Neural cell (in vitro differentiated cells): ENCODE results near the gene IFNA21. TPM values are rescaled to one million over a fixed set of nuclear protein-coding genes. Genes with fewer than 3 reads are reported as not detected.
"Not testable (repeated sequence)": the region's sequence is repeated elsewhere in the genome, so short reads cannot be mapped to it uniquely, and the experiment has no call there.

Source experiments
- H2AFZ ChIP-seq: fragments of 200-600, 300-800 bp; sonication (generic), shearing (Covaris generic); 2 replicates; pipeline ENCODE4 v1.6.0; 2014; ENCODE audit warnings: low read depth, mild to moderate bottlenecking, antibody characterized with exemption, low read length, moderate library complexity
- H3F3A ChIP-seq: fragments of 200-600 bp; shearing (Covaris generic); 2 replicates; pipeline ENCODE4 v1.6.1; 2016; ENCODE audit warnings: mild to moderate bottlenecking, moderate library complexity, mixed read lengths, antibody characterized with exemption, low read length; ENCODE audit not compliant: insufficient read depth, poor library complexity, severe bottlenecking
- H3K27ac ChIP-seq: fragments of 200-600, 300-800 bp; sonication (generic), shearing (Covaris generic); 2 replicates; pipeline ENCODE4 v1.5.1; 2014; ENCODE audit warnings: mild to moderate bottlenecking, low read length, moderate library complexity
- H3K27me3 ChIP-seq: fragments of 300-800, 200-600 bp; sonication (generic), shearing (Covaris generic); 2 replicates; pipeline ENCODE4 v1.6.0; 2014; ENCODE audit warnings: mild to moderate bottlenecking, low read depth, low read length, moderate library complexity; ENCODE audit not compliant: insufficient read depth
- H3K36me3 ChIP-seq: fragments of 300-800, 200-600 bp; sonication (generic), shearing (Covaris generic); 2 replicates; pipeline ENCODE4 v1.5.1; 2014; ENCODE audit warnings: mild to moderate bottlenecking, antibody characterized with exemption, low read length, moderate library complexity; ENCODE audit not compliant: insufficient read depth
- H3K4me2 ChIP-seq: fragments of 300-800, 200-600 bp; sonication (generic), shearing (Covaris generic); 2 replicates; pipeline ENCODE4 v1.6.0; 2014; ENCODE audit warnings: mild to moderate bottlenecking, low read length
- H3K4me3 ChIP-seq: fragments of 300-800, 200-600 bp; sonication (generic), shearing (Covaris generic); 2 replicates; pipeline ENCODE4 v1.5.1; 2014; ENCODE audit warnings: mild to moderate bottlenecking, low read length, moderate library complexity
- H3K79me2 ChIP-seq: fragments of 200-600 bp; shearing (Covaris generic); replicated peaks from 2 replicates; pipeline ENCODE4 v1.6.0; 2014; ENCODE audit warnings: mild to moderate bottlenecking, low read length, moderate library complexity; ENCODE audit not compliant: insufficient read depth
- H3K9ac ChIP-seq: fragments of 300-800, 200-600 bp; sonication (generic), shearing (Covaris generic); 2 replicates; pipeline ENCODE4 v1.6.1; 2016; ENCODE audit warnings: mild to moderate bottlenecking, low read length, mixed read lengths
- H3K9me2 ChIP-seq: fragments of 200-600 bp; shearing (Covaris generic); 2 replicates; pipeline ENCODE4 v1.6.1; 2016; ENCODE audit warnings: mild to moderate bottlenecking, low read length, mixed read lengths; ENCODE audit not compliant: insufficient read depth
- H3K9me3 ChIP-seq: fragments of 200-600, 300-800 bp; sonication (generic), shearing (Covaris generic); 2 replicates; pipeline ENCODE4 v1.6.1; 2016; ENCODE audit warnings: mild to moderate bottlenecking, mixed run types, low read length, moderate library complexity, mixed read lengths
- H4K20me1 ChIP-seq: fragments of 200-600 bp; shearing (Covaris generic); 2 replicates; pipeline ENCODE4 v1.6.1; 2016; ENCODE audit warnings: mild to moderate bottlenecking, mixed run types; ENCODE audit not compliant: insufficient read depth
- EP300 ChIP-seq: fragments of 450-650 bp; conservative IDR thresholded peaks from 2 replicates; pipeline ENCODE4 v1.6.1; 2014; ENCODE audit warnings: antibody characterized with exemption, mild to moderate bottlenecking, moderate library complexity; ENCODE audit not compliant: poor library complexity, severe bottlenecking
- EZH2 ChIP-seq: fragments of 200-600, 300-800 bp; shearing (Covaris generic), sonication (generic); IDR thresholded peaks from 2 replicates; pipeline ENCODE4 v1.6.1; 2014; ENCODE audit warnings: antibody characterized with exemption, low read length, borderline replicate concordance, mild to moderate bottlenecking; ENCODE audit not compliant: insufficient read depth, poor library complexity, severe bottlenecking
- MXI1 ChIP-seq: fragments of 450-650 bp; conservative IDR thresholded peaks from 2 replicates; pipeline ENCODE4 v1.6.1; 2014; ENCODE audit warnings: antibody characterized with exemption, mild to moderate bottlenecking; ENCODE audit not compliant: poor library complexity, severe bottlenecking
- POLR2AphosphoS5 ChIP-seq: IDR thresholded peaks from 2 replicates; pipeline ENCODE4 v1.6.1; 2012
- RAD21 ChIP-seq: fragments of 450-650 bp; conservative IDR thresholded peaks from 2 replicates; pipeline ENCODE4 v1.6.1; 2014; ENCODE audit warnings: antibody characterized with exemption, mild to moderate bottlenecking, moderate library complexity
- SMC3 ChIP-seq: fragments of 450-650 bp; conservative IDR thresholded peaks from 2 replicates; pipeline ENCODE4 v1.6.1; 2014; ENCODE audit warnings: antibody characterized with exemption, mild to moderate bottlenecking, moderate library complexity; ENCODE audit not compliant: poor library complexity
- TAF1 ChIP-seq: IDR thresholded peaks from 2 replicates; pipeline ENCODE4 v1.6.1; 2012; ENCODE audit warnings: low read depth
- polyA plus RNA-seq: library from polyadenylated mRNA; depleted of rRNA; stranded (reverse); fragments of >200 nt; gene quantifications from 2 replicates; pipeline ENCODE4 v1.2.3, GENCODE V29; 2014
- TF ChIP-seq, protein P1 (sequence below): IDR thresholded peaks from 2 replicates; pipeline ENCODE4 v1.6.1; 2012; ENCODE audit warnings: borderline replicate concordance
- TF ChIP-seq, protein P2 (sequence below): fragments of 450-650 bp; IDR thresholded peaks from 2 replicates; pipeline ENCODE4 v1.5.1; 2014; ENCODE audit warnings: antibody characterized with exemption, mild to moderate bottlenecking, moderate library complexity; ENCODE audit not compliant: poor library complexity, severe bottlenecking

IFNA21 gene
- polyA plus RNA-seq, 1 donor from 2014 or later, result not detected

DNA sequence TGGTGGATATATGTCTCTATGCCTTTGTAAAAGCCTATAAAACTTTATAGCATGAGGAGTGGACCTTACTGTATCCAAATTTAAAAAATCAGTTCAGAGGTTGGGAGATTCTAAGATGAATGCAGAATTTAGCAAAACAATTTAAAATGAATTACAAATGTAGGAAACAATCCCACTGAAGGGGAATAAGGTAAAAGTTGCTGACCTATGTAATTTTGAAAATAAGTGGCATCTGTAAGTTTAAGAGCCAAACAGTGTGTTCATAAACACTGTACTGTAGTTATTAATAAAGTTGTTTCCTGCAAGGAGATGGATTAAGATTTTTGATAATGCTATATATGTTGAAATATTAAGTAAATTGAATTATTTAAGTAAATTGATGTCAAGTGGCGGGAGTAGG lies 29.4 kb downstream of the IFNA21 start:
- Histone ChIP-seq H3K9me2 (no peaks in the 10 kb centered on the region), H3K4me2 (no peak overlapping the region), H3K36me3 (no peaks in the 10 kb centered on the region), H3K9ac (no peak overlapping the region), H3F3A (no peaks in the 10 kb centered on the region), H4K20me1 (no peaks in the 10 kb centered on the region), H3K27me3 (no peaks in the 10 kb centered on the region), H3K27ac (no peak overlapping the region), H3K4me3 (no peak overlapping the region), H2AFZ (no peak overlapping the region), H3K9me3 (no peaks in the 10 kb centered on the region), H3K79me2 (no peaks in the 10 kb centered on the region)
- TF ChIP-seq RAD21, result no peak
- TF ChIP-seq TAF1, result no peak
- no peak for TF ChIP-seq EZH2
- TF ChIP-seq MXI1, result no peak
- no peak for TF ChIP-seq EP300
- TF ChIP-seq, protein P1, sequence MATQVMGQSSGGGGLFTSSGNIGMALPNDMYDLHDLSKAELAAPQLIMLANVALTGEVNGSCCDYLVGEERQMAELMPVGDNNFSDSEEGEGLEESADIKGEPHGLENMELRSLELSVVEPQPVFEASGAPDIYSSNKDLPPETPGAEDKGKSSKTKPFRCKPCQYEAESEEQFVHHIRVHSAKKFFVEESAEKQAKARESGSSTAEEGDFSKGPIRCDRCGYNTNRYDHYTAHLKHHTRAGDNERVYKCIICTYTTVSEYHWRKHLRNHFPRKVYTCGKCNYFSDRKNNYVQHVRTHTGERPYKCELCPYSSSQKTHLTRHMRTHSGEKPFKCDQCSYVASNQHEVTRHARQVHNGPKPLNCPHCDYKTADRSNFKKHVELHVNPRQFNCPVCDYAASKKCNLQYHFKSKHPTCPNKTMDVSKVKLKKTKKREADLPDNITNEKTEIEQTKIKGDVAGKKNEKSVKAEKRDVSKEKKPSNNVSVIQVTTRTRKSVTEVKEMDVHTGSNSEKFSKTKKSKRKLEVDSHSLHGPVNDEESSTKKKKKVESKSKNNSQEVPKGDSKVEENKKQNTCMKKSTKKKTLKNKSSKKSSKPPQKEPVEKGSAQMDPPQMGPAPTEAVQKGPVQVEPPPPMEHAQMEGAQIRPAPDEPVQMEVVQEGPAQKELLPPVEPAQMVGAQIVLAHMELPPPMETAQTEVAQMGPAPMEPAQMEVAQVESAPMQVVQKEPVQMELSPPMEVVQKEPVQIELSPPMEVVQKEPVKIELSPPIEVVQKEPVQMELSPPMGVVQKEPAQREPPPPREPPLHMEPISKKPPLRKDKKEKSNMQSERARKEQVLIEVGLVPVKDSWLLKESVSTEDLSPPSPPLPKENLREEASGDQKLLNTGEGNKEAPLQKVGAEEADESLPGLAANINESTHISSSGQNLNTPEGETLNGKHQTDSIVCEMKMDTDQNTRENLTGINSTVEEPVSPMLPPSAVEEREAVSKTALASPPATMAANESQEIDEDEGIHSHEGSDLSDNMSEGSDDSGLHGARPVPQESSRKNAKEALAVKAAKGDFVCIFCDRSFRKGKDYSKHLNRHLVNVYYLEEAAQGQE, result no peak
- no peak for TF ChIP-seq POLR2AphosphoS5
- TF ChIP-seq, protein P2, sequence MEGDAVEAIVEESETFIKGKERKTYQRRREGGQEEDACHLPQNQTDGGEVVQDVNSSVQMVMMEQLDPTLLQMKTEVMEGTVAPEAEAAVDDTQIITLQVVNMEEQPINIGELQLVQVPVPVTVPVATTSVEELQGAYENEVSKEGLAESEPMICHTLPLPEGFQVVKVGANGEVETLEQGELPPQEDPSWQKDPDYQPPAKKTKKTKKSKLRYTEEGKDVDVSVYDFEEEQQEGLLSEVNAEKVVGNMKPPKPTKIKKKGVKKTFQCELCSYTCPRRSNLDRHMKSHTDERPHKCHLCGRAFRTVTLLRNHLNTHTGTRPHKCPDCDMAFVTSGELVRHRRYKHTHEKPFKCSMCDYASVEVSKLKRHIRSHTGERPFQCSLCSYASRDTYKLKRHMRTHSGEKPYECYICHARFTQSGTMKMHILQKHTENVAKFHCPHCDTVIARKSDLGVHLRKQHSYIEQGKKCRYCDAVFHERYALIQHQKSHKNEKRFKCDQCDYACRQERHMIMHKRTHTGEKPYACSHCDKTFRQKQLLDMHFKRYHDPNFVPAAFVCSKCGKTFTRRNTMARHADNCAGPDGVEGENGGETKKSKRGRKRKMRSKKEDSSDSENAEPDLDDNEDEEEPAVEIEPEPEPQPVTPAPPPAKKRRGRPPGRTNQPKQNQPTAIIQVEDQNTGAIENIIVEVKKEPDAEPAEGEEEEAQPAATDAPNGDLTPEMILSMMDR, result no peak
- TF ChIP-seq SMC3, result no peak

DNA sequence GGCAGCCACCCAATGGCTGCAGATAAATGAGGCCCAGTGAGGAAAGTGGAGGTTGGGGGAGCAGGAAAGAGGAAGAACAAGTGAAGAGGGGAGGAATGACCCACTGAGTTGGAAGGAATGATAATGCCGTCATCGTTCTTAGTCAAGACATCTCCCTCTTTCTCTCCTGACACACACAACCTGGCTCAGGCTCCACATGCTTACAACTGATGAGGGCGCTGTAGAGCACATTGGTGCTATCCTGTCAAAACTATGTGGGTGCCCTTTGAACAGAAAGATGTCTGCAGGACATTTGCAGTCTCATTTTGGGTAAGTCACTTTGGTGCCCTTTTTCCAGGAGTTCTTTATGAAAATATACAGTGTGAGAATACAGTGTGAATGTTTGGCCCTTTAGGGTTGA lies 30.7 kb downstream of the IFNA21 start:
- Histone ChIP-seq H2AFZ (no peak overlapping the region), H3K4me2 (no peak overlapping the region), H4K20me1 (no peaks in the 10 kb centered on the region), H3K79me2 (no peaks in the 10 kb centered on the region), H3K36me3 (no peaks in the 10 kb centered on the region), H3K9ac (no peak overlapping the region), H3K27ac (no peak overlapping the region), H3K4me3 (no peak overlapping the region), H3F3A (no peaks in the 10 kb centered on the region), H3K27me3 (no peaks in the 10 kb centered on the region), H3K9me2 (no peaks in the 10 kb centered on the region), H3K9me3 (no peaks in the 10 kb centered on the region)
- TF ChIP-seq TAF1 (no peak), POLR2AphosphoS5 (no peak), EP300 (no peak), EZH2 (no peak)
- TF ChIP-seq, protein P1, result no peak
- TF ChIP-seq, protein P2, result no peak

DNA sequence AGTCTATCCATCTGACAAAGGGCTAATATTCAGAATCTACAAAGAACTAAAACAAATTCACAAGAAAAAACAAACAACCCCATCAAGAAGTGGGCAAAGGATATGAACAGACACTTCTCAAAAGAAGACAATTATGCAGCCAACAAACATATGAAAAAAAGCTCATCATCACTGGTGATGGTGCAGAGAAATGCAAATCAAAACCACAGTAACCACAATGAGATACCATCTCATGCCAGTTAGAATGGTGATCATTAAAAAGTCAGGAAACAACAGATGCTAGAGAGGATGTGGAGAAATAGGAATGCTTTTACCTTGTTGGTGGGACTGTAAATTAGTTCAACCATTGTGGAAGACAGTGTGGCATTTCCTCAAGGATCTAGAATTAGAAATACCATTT lies 38.3 kb downstream of the IFNA21 start:
- H3K27me3 ChIP-seq, H3K36me3 ChIP-seq, H3K9ac ChIP-seq, H3K9me3 ChIP-seq, H3F3A ChIP-seq, H3K79me2 ChIP-seq, H2AFZ ChIP-seq, H3K9me2 ChIP-seq, H3K27ac ChIP-seq, H4K20me1 ChIP-seq, H3K4me3 ChIP-seq, H3K4me2 ChIP-seq: not testable (repeated sequence)
